HG03064 (cell line): Measurements from ENCODE around the gene ACE.

Source experiments
- ATAC-seq: cut with Tn5 transposase; IDR thresholded peaks from one replicate; pipeline ENCODE4 v1.9.1; 2021; ENCODE audit warnings: low read depth; ENCODE audit not compliant: unreplicated experiment

Gene ACE

DNA sequence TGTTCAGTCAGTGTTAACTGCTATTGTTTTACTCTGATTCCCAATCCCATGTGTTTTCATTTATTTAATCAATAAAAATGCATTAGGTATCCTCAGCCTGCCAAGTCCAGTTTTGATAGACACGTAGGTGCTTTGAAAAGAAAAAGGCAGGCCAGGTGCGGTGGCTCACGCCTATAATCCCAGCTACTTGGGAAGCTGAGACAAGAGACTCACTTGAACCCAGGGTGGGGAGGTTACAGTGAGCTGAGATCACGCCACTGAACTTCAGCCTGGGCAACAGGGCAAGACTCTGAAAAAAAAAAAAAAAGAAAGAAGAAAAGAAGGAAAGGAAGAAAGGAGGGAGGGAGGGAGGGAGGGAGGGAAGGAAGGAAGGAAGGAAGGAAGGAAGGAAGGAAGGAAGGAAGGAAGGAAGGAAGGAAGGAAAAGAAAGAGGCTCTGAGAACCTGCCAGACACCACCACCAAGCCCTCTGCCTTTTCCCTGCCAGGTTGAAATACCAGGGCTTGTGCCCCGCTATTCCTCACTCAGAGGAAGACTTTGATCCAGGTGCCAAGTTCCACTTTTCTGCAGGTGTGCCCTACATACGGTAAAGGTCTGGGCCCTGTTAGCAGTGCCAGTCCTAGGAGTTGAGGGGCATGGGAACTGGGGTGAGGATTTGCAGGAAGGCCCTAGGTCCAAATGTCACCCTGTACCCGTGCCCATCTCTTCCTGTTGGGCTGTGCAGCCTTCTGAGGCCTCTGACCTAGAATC lies 36.2 kb downstream of the ACE start:
- ATAC-seq, result no peak

DNA sequence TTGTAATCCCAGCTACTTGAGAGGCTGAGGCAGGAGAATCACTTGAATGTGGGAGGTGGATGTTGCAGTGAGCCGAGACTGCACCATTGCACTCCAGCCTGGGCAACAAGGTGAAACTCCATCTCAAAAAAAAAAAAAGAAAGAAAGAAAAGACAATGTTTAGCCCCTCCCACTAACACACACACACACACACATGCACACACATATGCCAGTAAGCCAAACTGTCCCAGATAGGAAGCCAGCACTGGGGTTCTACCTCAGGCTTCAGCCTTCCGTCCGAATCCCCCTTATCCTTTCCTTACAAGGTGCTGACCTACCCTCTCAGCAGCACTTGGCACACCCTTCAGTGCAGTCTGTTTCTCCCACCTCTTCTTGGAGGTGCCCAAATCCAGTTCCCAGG lies 37.6 kb downstream of the ACE start:
- ATAC-seq, result no peak

DNA sequence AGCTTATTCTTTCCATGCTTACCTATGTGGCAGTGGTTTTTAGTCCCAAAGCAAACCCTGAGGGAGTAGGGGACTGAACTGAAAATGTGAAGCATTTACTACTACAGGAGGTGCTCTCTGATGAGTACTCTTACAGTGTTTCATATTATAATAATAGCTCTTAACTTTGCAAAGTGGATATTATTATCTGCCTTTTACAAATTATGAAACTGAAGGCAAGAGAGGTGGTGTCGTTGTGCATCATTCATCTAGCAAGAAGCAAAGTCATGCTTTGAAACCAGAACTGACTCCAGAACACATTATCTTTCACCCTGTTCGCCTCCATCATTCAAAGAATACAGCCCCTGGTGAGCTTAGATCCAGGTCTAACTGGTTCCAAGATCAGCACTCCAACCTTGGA lies 38.1 kb downstream of the ACE start:
- ATAC-seq, result no peak

GRCh38 chr17:63515426-63515825 lies 38.6 kb downstream of the ACE start:
- no peak for ATAC-seq

DNA sequence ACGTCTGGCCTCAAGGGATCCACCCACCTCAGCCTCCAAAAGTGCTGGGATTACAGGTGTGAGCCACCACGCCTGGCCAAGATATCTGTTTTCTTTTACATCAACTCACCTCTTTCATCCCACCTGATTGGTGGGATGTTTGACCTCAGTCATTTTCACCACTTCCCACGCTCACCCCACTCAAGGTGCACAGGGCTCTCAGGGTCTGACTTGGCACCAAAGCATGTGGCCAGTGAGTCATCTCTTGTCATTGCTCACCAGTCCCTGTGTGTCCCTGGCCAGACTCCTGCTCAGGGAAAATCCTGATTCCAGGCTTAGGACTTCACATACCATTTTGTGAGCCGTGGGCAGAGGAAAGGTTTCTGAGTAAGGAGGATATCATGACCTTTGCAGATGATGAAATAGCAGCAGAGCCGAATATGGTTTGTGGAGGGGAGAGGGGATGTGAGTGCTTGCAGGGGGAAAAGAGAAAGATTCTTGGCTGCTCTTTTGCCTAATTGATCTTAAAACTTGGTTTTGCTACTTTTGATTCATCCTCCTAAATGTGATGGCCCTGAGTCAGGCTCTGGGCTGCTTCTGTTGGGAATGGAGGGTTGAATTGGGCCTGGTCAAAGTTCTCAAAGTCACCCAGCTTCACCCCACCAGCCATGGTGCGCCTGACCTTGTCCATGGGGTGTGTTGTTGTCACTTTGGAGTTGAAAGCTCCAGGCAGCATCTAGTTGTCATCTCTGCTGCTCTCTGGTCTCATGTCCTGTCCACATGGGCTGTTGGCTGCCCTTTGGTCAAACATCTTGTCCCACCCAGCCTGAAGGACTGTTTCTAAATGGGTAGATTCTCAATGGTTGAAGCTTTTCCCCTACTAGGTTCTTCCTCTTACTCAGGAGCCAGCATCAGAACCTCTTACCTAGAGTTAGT lies 40.3 kb downstream of the ACE start:
- no peak for ATAC-seq

DNA sequence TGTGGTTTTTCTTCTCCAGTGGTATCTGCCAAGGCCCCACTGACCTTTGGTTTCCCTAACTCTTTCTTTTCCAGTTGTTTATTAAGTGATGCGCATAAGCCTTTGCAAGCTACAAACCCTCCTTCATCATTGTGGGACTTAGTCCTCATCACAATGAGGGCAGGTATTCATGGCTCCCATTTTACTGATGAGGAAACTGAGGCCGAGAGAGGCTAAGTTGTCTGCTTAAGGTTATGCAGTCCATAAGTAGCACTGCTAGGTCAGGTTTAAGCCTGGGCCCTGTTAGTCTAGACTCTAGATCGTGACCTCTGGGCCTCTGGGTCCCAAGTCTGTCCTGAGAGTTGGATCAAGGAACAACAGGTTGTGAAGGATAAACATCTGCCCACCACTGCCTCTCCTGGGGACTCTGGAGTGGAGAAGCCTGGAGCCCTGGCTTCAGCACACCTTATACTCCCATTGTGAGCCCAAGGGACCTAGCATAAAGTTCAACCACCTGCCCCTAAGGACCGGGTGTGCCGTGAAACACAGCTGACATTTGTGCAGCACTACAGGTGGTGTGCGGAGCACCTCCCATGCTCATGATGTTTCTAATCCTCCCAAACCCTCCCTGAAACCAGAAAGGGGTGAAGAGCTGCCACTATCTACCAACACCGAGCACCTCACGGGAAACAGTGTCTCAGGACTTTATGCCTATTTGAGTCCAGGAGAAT lies 41.1 kb downstream of the ACE start:
- ATAC-seq, result no peak

GRCh38 chr17:63519116-63519881 lies 42.4 kb downstream of the ACE start:
- no peak for ATAC-seq

GRCh38 chr17:63519972-63520882 lies 43.4 kb downstream of the ACE start:
- no peak for ATAC-seq

GRCh38 chr17:63523253-63523855 lies 46.5 kb downstream of the ACE start, which contains the start of gene KCNH6:
TSS of gene KCNH6 (plus strand) at chr17:63523358. CDS start at chr17:63523414, 56 bp downstream.
- ATAC-seq, result no peak

GRCh38 chr17:63524051-63524450 lies 47.2 kb downstream of the ACE start:
- ATAC-seq, result no peak

- ATAC-seq, result no peak
Observed at GRCh38 chr17:63525190-63525946, 48.5 kb downstream of the ACE start.

DNA sequence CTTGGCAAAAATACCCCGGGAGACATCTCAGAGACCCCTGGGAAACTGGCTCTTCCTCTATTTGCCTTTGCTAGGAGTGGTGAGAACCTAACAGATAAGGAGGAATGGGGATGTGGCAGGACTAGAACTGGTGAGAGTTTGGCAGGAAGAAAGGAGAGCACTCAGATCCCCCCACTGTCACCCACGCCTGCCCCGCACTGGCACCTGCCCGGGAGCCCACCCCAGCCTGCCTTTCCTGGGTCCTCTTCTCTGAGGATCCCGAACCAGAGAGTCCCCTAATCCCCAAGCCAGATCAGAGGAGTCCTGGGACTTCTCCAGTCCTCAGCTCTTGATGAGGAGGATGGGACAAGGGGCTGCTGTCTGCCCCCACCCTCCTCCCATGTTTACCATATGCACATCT lies 50.0 kb downstream of the ACE start:
- ATAC-seq, result no peak

GRCh38 chr17:63528183-63528582 lies 51.3 kb downstream of the ACE start:
- no peak for ATAC-seq

DNA sequence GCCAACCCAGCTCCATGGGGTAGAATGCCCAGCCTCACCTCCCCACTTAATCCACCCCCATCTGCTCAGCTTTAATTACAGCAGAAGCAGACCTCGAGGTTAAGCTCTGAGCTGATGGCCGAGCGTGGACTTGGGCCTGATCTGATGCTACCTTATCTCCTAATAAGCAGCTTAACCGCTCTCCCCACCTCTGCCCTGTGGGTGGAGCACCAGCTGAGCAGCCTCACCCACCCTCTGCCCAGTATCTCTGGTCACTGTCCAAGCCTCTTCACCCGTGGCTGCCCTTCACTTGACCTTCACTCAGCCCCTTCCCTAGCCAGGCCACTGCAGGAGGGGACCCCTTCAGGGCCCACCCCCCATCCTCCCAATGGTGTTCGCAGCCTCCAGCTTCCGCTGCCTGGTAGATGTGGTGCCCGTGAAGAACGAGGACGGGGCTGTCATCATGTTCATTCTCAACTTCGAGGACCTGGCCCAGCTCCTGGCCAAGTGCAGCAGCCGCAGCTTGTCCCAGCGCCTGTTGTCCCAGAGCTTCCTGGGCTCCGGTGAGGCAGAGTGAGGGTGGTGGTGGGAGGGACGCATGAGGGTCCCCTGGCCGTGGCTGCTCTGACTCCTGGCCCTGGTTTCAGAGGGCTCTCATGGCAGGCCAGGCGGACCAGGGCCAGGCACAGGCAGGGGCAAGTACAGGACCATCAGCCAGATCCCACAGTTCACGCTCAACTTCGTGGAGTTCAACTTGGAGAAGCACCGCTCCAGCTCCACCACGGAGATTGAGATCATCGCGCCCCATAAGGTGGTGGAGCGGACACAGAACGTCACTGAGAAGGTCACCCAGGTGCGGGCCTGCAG lies 53.1 kb downstream of the ACE start:
- no peak for ATAC-seq

DNA sequence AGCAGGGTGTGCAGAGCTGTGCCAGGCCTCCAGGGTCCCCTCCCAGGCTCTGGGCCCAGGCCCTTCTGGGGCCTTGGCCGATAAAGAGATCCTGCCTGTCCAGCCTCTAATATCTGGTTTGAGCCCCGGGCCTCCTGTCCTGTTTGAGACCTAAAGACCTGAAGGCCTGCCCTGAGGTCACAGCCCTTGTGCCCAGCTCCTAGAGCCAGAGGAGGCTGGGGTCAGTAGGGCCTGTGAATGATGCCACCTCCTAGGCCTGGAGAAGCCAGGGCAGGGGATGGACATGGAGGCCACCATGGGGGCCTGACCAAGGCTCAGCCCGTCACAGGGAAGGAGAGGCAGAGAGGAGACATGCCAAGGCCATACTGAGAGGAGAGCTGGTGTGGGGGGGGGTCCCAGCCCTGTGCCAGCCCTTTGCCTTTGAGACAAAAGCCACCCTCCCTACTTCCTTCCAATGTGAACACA lies 53.7 kb downstream of the ACE start:
- no peak for ATAC-seq

GRCh38 chr17:63531022-63531965 lies 54.4 kb downstream of the ACE start:
- no peak for ATAC-seq
